HG03103 (cell line): Measurements from ENCODE around the gene SLCO4A1.
A peak's percentile ranks its signal among the peaks of the same experiment; 100 is the strongest.

ENCODE experiments used
- ATAC-seq: cut with Tn5 transposase; IDR thresholded peaks from one replicate; pipeline ENCODE4 v1.9.1; 2021; ENCODE audit warnings: low read depth; ENCODE audit not compliant: unreplicated experiment

Gene SLCO4A1

DNA sequence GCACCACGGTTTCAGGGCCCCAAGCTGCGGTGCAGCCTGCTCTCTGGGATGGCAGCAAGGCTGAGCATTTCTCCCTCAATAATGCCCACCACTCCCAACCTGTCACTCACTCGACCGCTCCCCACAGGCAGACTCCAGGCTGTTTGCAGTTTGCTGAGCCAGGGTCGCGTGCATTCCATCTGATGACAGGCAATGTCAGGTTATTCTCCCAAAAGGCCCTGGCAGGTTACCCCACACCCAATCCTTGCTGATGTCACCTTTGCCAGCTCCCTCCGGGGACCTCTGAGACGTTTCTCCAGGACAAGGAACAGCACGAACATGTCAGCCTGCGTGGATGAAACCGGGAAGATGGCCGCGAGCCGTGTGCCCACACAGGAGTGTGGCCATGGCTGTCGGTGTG lies 7.1 kb upstream of the SLCO4A1 start:
- no peak for ATAC-seq

DNA sequence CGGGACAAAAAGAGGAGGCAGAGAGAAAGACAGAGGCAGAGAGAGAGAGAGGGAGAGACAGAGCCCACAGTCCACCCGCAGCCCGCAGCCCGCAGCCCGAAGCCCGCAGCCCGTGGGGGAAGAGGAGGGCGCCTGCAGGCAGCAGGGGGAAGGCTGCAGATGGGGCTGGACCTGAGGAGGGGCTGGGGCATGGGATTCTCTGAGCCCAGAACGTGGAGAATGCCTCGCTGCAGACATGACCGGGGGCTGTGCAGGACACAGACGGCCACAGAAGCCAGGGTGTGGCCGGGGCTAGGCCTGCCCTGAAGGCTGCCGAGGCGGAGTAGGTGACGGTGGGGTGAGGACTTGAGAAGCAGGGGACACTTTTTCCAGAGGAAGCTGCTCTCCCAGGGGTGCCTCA lies 6.5 kb upstream of the SLCO4A1 start:
- no peak for ATAC-seq

DNA sequence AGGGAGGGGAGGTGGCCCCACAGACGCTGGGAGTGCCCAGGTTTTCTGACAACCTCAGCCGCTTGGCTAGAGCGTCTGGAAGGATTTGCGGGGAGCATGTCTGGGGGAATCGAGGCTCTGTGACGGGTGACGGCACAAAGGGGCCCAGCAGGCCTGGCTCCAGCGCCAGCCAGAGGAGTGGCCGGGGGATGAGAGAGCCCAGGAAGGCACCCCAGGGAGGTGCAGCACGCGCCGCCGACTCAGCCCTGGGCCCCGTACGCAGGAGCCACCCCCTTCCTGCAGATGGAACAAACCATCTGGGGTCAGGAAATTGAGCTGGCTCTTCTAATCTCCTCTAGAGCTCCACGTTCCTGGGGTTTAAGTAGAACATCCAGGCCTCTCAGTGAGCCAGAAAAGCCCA lies 5.9 kb upstream of the SLCO4A1 start:
- no peak for ATAC-seq

DNA sequence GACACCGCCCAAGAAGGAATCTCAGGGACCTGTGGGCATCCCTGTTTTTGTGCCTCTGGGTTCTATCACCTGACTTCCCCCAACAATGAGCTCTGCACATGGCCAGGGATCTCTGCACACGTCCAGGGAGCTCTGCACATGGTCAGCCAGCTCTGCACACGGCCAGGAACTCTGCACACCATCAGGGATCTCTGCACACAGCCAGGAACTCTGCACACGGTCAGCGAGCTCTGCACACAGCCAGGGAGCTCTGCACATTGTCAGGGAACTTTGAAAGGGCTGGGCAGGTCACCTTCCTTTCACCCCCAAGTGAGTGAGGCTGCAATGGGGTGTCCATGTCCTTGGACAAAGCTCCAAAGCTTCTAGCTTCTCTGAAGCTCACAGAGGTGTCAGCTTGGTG lies 5.2 kb upstream of the SLCO4A1 start:
- no peak for ATAC-seq

DNA sequence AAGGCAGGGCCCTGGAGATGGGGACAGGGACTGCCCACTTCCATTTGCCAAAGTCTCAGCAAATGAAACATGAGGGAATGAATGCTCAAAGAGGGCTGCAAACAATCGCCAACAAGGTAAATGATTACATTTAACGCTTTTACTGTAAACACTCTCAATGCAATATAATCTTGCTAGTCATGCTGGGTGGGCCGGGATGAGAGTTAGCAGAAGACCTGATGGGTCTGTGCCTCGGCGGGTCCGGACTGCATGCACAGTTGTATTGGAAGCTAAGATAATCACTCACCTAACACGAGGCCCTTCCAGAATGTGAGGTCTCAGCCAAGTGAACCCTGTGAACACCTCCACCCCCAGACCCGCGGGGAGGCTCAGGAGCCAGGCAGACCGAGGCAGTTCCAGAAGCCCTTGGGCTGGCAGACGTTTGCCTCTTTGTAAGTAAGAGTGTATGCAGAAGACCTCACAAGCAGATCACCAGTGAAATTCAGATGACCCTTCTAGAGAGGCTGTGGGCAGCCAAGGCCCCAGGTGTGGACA lies 4.7 kb upstream of the SLCO4A1 start:
- no peak for ATAC-seq

DNA sequence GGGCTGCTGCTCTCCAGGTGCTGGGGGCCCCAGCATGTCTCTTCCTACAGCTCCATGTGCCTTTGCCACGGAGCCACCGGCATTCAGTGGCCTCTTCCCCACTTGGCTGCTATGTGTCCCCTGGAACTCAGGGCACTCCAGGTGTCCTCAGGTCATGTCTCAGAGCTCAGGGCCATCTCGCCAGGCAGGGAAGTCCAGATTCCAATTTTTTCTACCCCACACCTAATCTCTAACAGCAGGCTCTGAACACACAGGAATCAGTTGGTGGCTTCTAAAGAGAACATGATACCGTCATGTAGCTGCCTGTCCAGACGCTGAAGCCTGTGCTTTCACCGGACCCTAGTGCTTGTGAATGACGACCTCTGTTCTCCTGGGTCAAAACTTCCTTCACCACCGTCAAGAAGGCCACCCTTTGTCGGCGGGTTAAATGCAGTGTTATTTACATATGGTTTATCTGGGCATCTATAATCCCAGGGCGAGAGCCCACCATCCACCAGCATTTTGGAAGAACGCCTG lies 4.2 kb upstream of the SLCO4A1 start:
- ATAC-seq = no peak

DNA sequence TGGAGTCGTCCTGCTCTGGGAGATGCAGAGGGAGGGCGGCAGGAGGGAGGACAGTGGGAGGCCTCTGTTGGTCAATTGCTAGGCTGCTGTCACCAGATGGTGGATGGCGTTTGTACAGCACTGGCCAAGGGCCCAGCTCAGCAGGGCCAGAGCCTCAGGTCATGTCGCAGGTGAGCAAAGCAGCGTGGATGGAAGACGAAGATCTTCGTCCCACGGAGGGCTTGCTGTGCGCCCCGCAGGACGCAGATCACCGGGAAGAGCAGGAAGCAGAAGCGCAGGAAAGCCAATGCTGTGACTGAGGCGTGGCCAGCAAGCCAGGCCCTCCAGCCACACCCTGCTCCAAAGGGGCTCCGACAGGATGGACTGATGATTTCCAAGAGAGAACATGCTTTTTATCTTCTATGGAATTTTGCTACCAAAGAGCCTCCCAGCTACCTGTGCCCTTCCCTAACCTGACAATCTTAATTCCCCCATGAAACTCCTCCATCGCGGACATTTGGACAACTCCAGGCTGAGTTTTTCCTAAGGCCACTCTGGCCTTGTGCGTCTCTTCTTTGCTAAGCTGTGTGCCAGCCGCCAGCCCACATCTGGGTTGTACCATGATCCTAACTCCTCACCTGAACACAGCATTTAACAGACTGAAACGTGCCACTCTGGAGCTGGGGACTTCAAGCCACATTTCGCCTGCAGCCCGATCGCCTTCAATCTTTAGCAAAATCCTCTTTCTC lies 3.5 kb upstream of the SLCO4A1 start:
- no peak for ATAC-seq

DNA sequence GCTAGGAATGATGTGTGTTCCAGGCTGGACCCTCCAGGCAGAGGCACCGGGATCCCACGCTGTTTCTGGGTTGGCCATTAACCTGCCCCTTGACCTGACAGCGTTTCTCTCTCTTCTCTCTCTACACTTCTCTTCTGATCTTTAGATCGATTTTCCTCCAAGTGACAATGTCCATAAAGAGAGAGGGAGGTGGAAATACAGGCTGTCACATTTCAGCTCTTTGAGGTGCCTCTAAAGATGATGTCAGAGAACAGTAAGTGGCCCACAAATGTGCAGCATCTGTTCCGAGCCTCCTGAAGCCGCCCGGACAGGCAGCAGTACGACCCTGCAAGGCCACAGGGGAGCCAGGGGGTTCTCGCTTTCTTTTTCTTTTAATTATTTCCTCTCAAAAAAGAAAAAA lies 2.5 kb upstream of the SLCO4A1 start:
- no peak for ATAC-seq

DNA sequence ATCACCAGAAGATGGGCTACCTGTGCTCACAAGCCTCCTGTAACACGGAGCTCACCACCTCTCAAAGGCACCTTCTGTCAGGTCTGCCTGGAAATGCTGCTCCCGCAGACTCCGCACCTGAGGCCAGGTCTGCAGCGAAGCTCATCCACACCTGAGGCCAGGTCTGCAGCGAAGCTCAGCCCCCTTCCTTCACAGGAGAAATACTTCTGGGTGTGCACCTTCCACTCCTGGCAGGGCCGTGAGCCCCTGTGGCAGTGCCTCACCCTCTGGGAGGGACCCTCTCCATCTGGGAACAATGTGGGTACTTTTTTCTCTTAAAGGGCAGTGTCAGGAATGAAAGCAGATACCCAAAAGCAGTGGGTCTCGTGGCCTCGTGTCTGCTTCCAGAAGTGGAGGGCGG lies 1.4 kb upstream of the SLCO4A1 start:
- no peak for ATAC-seq

DNA sequence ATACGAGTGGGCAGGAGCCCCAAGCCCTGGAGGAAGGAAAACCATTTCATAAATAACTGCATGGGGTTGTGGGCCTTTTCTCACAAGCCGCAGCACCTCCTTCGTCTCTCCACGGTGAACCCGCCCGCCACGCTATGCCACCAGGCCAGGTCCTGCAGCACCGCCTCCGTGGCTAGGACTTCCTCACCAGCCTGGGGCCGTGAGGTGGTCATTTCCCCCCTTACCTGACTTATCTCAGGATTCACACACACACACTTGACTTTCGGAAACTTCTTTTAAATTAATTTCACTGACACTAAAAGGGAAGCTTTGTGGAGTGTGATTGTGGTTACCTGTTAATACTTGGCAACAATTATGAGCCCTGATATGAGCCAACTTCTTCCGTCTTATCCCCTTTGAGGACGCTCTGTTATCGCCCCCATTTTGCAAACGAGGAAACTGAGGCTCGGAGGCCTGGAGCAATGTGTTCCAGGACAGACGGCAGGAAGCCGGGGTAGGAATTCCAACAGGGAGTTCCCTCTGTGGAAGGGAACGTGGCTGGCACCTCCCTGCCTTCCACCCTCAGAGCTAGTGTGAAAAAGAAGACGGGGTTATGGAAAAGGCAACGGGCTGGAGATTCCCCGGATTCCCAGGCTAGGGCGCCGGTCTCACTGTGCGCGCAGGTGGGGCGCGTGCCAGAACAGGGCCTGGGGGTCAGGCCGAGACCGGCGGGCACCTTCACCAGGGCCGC lies 817 bp upstream of the SLCO4A1 start:
- no peak for ATAC-seq

DNA sequence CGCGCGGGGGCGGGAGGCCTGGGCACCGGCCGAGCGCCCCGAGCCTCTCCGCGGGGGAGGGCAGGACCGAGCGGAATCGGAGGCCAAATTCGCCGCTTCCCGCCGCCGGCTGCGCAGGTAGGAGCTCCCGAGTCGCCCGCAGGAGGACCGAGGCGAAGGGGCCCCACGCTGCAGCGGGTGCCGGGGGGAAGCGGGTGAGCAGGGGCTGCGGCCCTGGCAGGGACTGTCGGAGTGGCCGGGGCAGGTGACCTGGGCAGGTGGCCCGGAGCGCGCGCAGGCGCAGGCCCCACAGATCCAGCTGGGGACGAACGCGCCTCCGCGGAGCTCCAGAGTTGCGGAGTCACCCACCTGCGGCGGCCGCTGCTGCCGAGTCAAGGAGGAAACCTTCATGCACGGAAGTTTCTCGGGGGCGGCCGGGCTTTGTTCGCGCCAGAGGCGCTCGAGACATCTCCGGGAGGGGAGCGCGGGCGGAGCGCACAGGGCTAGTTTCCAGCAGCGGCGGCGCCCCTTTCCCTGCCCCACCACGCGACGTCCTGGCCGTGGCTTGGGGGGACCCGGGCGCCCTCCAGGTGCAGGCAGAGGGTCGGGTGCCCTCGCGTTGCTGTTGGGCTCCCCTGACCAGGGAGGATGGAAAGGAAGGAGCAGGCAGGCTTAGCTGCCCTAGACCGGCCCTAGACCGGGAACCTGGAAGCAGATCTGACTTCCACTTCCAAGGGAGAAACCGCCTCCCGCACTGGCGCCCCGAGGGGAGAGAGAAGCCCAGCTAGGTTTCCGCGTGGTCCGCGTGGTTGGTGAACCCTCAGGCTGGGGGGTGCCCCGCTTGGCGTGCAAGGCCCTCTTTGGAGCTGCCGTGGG lies 590 bp downstream of the SLCO4A1 start:
- peak; percentile 26 for ATAC-seq

DNA sequence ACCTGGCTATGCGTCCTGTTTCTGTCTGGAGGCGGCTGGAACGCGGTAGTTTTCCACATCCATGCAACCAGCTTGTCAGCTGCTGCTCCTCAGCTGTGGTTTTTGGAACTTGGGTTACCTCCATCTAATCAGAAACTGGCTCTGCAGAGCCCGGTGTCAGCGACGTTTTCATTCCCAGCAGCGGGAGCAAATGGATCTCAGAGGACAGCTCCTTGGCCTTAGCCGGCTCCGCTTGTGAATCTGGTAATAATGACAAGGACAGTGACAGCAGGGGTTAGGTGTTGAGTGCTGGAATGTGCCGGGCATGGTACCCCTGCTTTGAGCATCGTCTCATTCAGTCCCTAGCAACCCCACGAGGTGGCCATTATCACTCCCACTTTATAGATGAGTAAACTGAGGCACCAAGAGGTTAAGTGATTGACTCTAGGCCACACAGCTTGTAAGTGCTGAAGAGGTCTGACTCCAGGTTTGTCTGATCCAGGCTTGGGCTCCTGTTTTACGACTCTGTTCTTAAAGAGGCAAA lies 1.3 kb downstream of the SLCO4A1 start:
- no peak for ATAC-seq

DNA sequence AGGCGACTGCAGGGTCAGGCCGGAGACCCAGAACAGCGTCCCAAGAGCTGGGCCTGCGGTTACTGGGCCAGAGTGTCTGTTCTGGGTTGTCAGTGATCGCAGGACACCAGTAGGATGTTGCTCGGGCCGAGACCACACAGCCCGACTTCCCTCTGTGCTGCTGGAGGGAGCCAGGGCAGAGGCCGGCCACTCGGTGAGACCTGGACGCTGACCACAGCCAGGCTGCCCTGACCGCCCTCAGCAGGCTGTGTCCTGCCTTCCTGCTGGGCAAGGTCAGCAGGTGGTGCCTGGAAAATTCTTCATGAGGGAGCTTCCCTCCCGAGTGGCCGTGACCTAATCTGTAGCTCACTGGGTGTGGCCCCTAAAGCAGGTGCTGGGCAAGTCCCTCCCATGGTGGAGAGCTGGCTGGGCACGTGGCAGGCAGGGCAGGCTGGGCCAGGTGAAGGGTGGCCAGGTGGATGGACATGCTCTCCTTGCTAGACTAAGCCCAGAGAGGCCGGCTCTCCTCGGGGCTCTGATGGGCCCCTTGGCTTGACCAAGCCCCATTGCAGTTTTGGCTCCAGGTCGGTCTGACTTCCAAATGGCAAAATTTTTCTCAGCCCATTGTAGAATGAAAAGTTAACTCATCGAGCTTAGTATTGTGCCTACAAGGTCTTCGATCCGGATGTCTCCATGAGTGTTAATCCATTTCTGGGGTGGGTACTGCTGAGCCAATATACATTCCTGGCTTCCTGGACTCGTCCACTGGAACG lies 1.9 kb downstream of the SLCO4A1 start:
- ATAC-seq = no peak

DNA sequence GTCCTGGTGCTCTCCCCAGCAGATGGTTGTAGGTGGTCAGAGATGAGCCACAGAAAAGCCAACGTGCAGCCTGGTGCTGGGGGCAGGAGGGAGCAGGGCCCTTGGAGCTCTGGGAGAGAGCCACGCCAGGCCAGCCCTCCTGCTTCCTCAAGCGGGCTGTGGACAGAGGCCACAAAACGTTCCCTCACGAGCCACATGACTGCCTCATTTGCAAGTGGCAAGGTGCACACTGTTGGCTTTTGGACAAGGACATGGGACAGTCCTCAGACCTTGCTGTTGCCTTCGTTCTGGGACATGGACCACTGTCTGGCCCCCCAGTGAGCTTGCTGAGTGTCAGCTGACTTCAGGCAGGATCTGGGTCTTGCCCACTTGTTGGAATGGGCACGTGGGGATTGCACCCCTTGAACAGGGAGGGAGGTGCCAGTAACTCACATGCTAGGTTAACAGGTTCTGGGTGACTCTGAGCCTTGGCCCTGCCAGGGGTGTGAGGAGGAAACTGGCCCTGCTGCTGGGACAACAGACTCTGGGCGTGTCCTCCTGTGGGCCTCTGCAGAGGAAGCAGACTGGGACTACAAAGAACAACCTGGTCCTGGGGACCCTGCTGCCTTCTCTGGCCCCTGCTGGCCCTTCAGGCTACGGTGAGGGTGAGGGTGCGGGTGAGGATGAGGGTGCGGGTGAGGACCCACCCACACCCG lies 2.6 kb downstream of the SLCO4A1 start:
- ATAC-seq = no peak

DNA sequence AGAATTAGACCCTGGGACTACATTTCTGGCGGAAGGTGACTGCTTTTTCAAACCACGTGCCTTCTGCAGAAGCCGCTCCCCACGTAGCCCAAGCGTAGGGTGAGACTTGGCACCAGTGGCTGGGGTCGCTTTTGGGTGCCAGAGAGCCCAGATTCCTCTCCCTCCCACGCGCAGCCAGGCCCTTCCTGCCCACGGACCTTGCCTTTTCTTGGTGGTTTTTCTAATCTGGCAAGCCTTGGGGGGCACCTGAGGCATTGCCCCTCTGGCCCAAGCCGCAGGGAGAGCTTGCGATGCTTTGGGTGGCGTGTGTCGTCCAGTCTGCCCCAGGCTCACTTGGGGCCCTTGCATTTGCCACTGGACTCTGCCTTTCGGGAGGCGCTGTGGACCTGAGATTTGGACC lies 3.3 kb downstream of the SLCO4A1 start:
- no peak for ATAC-seq

DNA sequence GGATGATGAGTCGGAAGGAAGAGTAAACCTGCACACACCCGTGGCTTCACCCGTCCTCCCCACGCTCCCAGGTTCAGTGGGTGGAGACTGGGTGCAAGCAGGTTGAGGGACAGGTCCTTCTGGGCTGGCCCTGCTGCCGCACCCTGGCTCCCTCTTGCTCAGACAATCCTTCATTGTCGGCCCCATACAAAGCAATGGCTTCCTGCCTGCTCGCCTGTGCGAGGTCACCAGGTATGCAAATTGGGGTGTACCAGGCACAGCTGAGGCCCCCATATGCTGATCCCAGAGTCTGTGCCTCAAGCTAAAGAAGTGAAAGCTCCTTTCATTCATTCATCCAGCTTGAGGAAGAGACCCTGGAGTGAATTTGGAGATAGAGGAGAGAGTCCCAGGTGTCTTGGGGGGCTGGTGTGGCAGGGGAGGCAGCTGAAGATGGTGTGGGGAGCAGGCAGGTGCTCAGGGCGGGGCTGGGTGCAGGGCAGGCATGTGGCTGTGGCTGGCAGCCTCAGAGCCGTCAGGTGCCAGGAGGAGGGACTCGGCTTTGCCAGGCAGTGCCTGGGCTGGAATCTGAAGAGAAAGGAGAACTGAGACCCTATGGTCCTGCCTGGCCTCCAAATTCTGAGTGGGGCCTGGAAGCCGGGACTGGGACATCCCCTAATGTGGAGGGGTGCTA lies 4.7 kb downstream of the SLCO4A1 start:
- no peak for ATAC-seq

DNA sequence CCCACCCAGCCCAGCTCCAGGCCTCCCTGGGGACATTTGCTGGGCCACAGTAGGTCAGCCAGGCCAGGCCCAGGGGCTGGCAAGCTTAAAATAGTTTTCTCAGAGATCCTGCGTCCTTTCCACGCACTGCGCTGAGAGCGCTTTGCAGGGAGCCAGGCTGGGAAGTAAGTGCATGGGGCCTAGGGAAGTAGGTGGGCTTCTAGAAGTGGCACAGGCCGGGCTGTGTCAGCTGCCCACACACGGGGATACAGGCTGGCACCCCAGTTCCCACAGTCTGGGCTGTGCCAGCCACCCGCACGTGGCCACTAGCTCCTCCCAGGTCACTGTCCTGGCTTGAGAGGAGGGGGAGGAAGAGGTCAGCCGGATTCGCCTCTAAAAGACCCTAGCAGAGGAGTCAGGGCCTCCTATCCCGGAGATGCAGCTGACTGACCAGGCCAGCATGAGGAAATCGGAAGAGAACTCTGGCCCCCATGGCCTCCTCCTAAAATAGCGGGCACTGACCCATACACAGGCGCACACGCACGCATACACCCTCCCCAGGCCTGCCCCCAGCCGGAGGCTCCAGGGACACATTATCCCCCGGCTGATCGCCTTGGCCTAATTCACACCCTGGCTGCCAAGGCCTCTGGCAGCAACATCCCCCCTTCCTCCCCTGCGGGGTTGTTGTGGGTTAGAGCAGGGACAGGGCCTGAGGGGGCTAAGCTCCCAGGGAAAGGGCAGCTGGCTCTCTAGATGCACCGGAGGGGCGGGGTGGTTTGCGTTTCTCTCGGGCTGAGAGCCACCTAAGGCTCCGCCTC lies 5.4 kb downstream of the SLCO4A1 start:
- no peak for ATAC-seq
